ENCODE results near the gene KCTD17.

KCTD17 gene

GRCh38 chr22:37062702-37063381, 11.3 kb downstream of the KCTD17 start:
- H3K27ac ChIP-seq: no peak overlapping the region
- no peak for TF ChIP-seq CTCF (IDR thresholded peaks at IDR 0.05)
- H3K4me3 ChIP-seq: no peak overlapping the region
- no peak for DNase-seq (ENCODE audit: low spot score)

GRCh38 chr22:37063431-37064420, 12.2 kb downstream of the KCTD17 start:
- DNase-seq (ENCODE audit: low spot score): no peak
- no peak overlapping the region for H3K27ac ChIP-seq
- no peak for TF ChIP-seq CTCF (IDR thresholded peaks at IDR 0.05)
- no peak overlapping the region for H3K4me3 ChIP-seq

- H3K4me3 ChIP-seq: no peak overlapping the region
- DNase-seq (ENCODE audit: low spot score): no peak
- no peak for TF ChIP-seq CTCF (IDR thresholded peaks at IDR 0.05)
- no peak overlapping the region for H3K27ac ChIP-seq
Observed at GRCh38 chr22:37064553-37064952, 13.0 kb downstream of the KCTD17 start.

GRCh38 chr22:37065180-37065579, 13.6 kb downstream of the KCTD17 start:
- Histone ChIP-seq H3K4me3 (no peak overlapping the region), H3K27ac (no peak overlapping the region)
- TF ChIP-seq CTCF (IDR thresholded peaks at IDR 0.05): no peak
- DNase-seq (ENCODE audit: low spot score): no peak

GRCh38 chr22:37065961-37066360, 14.4 kb downstream of the KCTD17 start:
- Histone ChIP-seq H3K4me3 (no peak overlapping the region), H3K27ac (no peak overlapping the region)
- no peak for DNase-seq (ENCODE audit: low spot score)
- no peak for TF ChIP-seq CTCF (IDR thresholded peaks at IDR 0.05)

- H3K27ac ChIP-seq: no peak overlapping the region
- no peak for DNase-seq (ENCODE audit: low spot score)
- TF ChIP-seq CTCF (IDR thresholded peaks at IDR 0.05): no peak
- no peak overlapping the region for H3K4me3 ChIP-seq
Observed at GRCh38 chr22:37067428-37067827, 15.9 kb downstream of the KCTD17 start.

All from coronary artery (tissue), 2 donors.